KBM-7 (cell line): Measurements from ENCODE around the gene CRYGN.

ENCODE experiments used
- DNase-seq: peaks from one replicate; pipeline ENCODE4 v3.0.0-alpha.2; 2015
- in situ Hi-C: fragments of 300-500 bp; cut with MboI; formaldehyde crosslinking; loops from 2 replicates; pipeline ENCODE4 v1.14.3; 2020; ENCODE audit warnings: low sequenced_read_pairs, low pct_unique_long_range_greater_than_20kb, mixed read lengths

CRYGN gene

GRCh38 chr7:151429560-151430331 lies 10.2 kb downstream of the CRYGN start:
- in situ Hi-C loops, result no loop called here
- DNase-seq, result peak; percentile 21

GRCh38 chr7:151429237-151429559 lies 10.7 kb downstream of the CRYGN start:
- in situ Hi-C loops, result no loop called here
- no peak for DNase-seq

- DNase-seq, result no peak
- in situ Hi-C loops, result no loop called here
Measured at GRCh38 chr7:151428378-151429236, 11.3 kb downstream of the CRYGN start.

- no peak for DNase-seq
- in situ Hi-C loops, result no loop called here
Measured at GRCh38 chr7:151427705-151428377, 12.1 kb downstream of the CRYGN start.

- no peak for DNase-seq
- in situ Hi-C loops, result no loop called here
Measured at GRCh38 chr7:151426904-151427704, 12.8 kb downstream of the CRYGN start.

GRCh38 chr7:151426441-151426903 lies 13.5 kb downstream of the CRYGN start:
- no peak for DNase-seq

GRCh38 chr7:151425670-151426440 lies 14.1 kb downstream of the CRYGN start:
- DNase-seq, result no peak
- in situ Hi-C loops, result no loop called here

More at GRCh38 chr7:151426441-151426903, 13.5 kb downstream of the CRYGN start:
- in situ Hi-C loops, result no loop called here

GRCh38 chr7:151424799-151425198 lies 15.1 kb downstream of the CRYGN start:
- in situ Hi-C loops, result no loop called here
- DNase-seq, result no peak

GRCh38 chr7:151423936-151424335 lies 16.0 kb downstream of the CRYGN start:
- no peak for DNase-seq
- in situ Hi-C loops, result no loop called here

- in situ Hi-C loops, result no loop called here
- DNase-seq, result no peak
Measured at GRCh38 chr7:151423226-151423625, 16.7 kb downstream of the CRYGN start.

GRCh38 chr7:151422212-151422611 lies 17.7 kb downstream of the CRYGN start:
- no peak for DNase-seq

GRCh38 chr7:151420144-151420543 lies 19.8 kb downstream of the CRYGN start:
- DNase-seq, result no peak
- in situ Hi-C loops, result no loop called here

More at GRCh38 chr7:151422212-151422611, 17.7 kb downstream of the CRYGN start:
- in situ Hi-C loops, result no loop called here

- no peak for DNase-seq
- in situ Hi-C loops, result no loop called here
Measured at GRCh38 chr7:151416941-151417315, 23.0 kb downstream of the CRYGN start.

GRCh38 chr7:151416112-151416940 lies 23.6 kb downstream of the CRYGN start:
- in situ Hi-C loops, result no loop called here
- DNase-seq, result no peak

GRCh38 chr7:151415375-151416105 lies 24.4 kb downstream of the CRYGN start:
- peak; percentile 31 for DNase-seq
- in situ Hi-C loops, result no loop called here

- DNase-seq, result no peak
- in situ Hi-C loops, result no loop called here
Measured at GRCh38 chr7:151413241-151413640, 26.7 kb downstream of the CRYGN start.

- no peak for DNase-seq
- in situ Hi-C loops, result no loop called here
Measured at GRCh38 chr7:151412318-151412717, 27.6 kb downstream of the CRYGN start.
